GM18511 (cell line): ENCODE data around the gene AMPH.

Experiments used
- ATAC-seq: cut with Tn5 transposase; IDR thresholded peaks from one replicate; pipeline ENCODE4 v1.9.1; 2021; ENCODE audit warnings: mild to moderate bottlenecking, moderate library complexity; ENCODE audit not compliant: unreplicated experiment

AMPH gene

GRCh38 chr7:38476764-38477163 is 154.4 kb downstream of the AMPH start:
- no peak for ATAC-seq

- no peak for ATAC-seq
Observed at GRCh38 chr7:38465956-38466355, 165.2 kb downstream of the AMPH start.

- ATAC-seq: peak; percentile 97
Observed at GRCh38 chr7:38463277-38464225, 167.6 kb downstream of the AMPH start.

- ATAC-seq: no peak
Observed at GRCh38 chr7:38462819-38463218, 168.4 kb downstream of the AMPH start.

GRCh38 chr7:38461887-38462286 is 169.3 kb downstream of the AMPH start:
- ATAC-seq: no peak

GRCh38 chr7:38453826-38454225 is 177.3 kb downstream of the AMPH start:
- ATAC-seq: no peak

GRCh38 chr7:38453168-38453567 is 178.0 kb downstream of the AMPH start:
- no peak for ATAC-seq

GRCh38 chr7:38452681-38453108 is 178.5 kb downstream of the AMPH start:
- ATAC-seq: no peak

GRCh38 chr7:38451840-38452239 is 179.3 kb downstream of the AMPH start:
- ATAC-seq: no peak

GRCh38 chr7:38448584-38449234 is 182.5 kb downstream of the AMPH start:
- ATAC-seq: no peak

- ATAC-seq: no peak
Observed at GRCh38 chr7:38448054-38448453, 183.1 kb downstream of the AMPH start.

GRCh38 chr7:38438970-38439369 is 192.2 kb downstream of the AMPH start:
- no peak for ATAC-seq

GRCh38 chr7:38432671-38433070 is 198.5 kb downstream of the AMPH start:
- ATAC-seq: no peak

GRCh38 chr7:38432080-38432479 is 199.1 kb downstream of the AMPH start:
- no peak for ATAC-seq

GRCh38 chr7:38429057-38429456 is 202.1 kb downstream of the AMPH start:
- ATAC-seq: no peak

GRCh38 chr7:38428041-38428440 is 203.1 kb downstream of the AMPH start:
- ATAC-seq: no peak

- ATAC-seq: no peak
Observed at GRCh38 chr7:38427279-38427955, 203.8 kb downstream of the AMPH start.

- ATAC-seq: peak; percentile 82
Observed at GRCh38 chr7:38425509-38425908, 205.7 kb downstream of the AMPH start.

GRCh38 chr7:38424750-38425463 is 206.3 kb downstream of the AMPH start:
- no peak for ATAC-seq

GRCh38 chr7:38413784-38414183 is 217.4 kb downstream of the AMPH start:
- ATAC-seq: peak; percentile 81

GRCh38 chr7:38411404-38411803 is 219.8 kb downstream of the AMPH start:
- ATAC-seq: no peak
